Measurements from ENCODE around the gene EHMT1.

GRCh38 chr9:137578518-137579258 is 40.1 kb upstream of the EHMT1 start, which contains the start of gene DPH7:
- no peak for TF ChIP-seq EZH2 (IDR thresholded peaks at IDR 0.05; ENCODE audit: borderline replicate concordance)
- TF ChIP-seq, protein P1, sequence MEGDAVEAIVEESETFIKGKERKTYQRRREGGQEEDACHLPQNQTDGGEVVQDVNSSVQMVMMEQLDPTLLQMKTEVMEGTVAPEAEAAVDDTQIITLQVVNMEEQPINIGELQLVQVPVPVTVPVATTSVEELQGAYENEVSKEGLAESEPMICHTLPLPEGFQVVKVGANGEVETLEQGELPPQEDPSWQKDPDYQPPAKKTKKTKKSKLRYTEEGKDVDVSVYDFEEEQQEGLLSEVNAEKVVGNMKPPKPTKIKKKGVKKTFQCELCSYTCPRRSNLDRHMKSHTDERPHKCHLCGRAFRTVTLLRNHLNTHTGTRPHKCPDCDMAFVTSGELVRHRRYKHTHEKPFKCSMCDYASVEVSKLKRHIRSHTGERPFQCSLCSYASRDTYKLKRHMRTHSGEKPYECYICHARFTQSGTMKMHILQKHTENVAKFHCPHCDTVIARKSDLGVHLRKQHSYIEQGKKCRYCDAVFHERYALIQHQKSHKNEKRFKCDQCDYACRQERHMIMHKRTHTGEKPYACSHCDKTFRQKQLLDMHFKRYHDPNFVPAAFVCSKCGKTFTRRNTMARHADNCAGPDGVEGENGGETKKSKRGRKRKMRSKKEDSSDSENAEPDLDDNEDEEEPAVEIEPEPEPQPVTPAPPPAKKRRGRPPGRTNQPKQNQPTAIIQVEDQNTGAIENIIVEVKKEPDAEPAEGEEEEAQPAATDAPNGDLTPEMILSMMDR (IDR thresholded peaks at IDR 0.05; ENCODE audit: poor library complexity): peak; percentile 98
